Amniotic epithelial cell (primary cell): ENCODE data around the gene TRIM16.
"Not testable (repeated sequence)": the region's sequence is repeated elsewhere in the genome, so short reads cannot be mapped to it uniquely, and the experiment has no call there.

Source experiments
- DNase-seq: peaks from one replicate; pipeline ENCODE4 v3.0.0-alpha.2; 2010; ENCODE audit warnings: low read depth

The TRIM16 gene

DNA sequence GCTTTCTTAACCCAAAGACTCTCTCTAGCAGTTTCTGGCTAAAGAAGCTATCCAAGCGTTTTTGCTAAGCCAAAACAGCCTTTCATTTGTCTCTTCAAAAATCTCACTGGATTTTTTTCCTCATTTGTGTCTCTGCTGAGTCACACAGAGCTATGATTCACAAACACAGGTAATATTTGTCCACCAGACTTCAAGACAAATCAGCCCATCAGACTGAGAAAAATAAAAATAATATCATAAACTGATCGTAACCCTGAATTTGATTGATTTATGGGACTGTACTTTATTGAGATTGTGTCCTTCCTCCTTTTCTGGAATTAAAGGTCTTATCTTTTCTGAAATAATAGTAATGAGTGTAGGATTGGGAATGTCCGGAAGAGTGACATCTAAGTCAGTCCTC, 25.8 kb downstream of the TRIM16 start:
- no peak for DNase-seq

DNA sequence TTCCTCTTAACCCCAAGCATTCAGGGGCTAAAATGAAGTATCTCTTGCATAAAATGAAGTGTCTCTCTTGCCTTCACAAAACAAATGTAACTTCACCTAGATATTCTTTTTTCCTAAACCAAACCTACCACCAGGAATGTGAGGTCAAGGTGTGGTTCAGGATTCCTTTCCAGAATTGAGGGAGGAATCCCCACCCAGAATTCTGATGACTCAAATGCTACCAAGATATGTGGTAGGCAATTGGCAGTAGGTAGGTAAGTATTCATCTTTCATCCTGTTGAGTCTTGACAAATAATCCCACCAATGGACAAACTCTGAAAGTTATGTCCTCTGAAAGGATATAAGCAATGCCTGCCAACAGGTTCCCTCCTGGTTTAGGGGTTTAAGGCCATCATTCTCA, 26.2 kb downstream of the TRIM16 start:
- DNase-seq: no peak

DNA sequence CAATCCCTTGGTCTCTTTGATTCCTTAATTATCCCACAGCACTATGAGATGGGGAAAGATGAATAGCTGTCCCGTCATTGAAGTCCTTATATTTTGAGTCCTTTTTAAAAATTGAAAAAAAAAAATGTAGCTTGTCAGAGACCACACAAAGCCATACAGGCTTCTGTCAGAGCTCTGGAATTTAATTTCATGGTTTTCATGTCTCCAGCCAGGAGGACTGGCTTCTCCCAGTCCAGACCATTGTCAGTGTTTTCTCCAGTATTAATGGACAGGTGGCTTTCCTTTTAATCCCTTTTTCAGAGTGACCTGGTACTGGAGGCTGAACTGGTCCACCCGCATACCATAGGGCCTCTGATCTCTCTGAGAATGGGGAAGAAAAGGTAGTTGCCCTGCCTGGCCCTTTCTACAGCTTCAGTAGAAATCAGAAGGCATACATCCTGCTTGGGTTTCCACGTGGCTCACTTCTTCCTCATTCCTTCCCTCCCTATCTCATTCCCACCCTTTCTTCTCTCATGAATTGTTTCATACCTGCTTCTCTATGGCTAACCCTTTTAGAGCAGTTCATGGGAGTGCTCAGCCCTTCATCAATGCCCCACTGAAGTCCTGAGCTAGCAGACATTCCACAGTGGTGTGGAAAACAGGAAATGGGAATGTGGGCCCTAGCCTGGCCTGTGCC, 29.1 kb downstream of the TRIM16 start:
- DNase-seq: peak; percentile 38

DNA sequence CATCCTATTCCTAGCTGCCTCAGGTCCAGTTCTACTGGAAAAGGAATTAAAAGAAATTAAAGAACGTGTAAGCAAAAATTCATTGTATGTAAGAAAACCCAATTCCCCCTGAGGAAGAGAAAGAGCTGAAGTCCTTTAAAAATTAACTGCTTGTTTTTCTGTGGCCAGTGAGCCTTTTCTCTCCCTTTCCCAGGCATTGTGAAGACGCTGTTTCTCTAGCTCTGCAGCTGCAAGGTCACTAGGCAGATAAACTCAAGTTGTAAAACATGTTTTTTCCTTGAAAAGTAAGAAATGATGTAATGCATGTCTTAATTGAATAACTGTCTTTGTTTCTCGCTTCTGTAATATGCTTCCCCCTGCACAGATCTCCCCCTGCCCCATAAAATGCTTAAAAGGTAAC, 29.7 kb downstream of the TRIM16 start:
- DNase-seq: peak; percentile 42

DNA sequence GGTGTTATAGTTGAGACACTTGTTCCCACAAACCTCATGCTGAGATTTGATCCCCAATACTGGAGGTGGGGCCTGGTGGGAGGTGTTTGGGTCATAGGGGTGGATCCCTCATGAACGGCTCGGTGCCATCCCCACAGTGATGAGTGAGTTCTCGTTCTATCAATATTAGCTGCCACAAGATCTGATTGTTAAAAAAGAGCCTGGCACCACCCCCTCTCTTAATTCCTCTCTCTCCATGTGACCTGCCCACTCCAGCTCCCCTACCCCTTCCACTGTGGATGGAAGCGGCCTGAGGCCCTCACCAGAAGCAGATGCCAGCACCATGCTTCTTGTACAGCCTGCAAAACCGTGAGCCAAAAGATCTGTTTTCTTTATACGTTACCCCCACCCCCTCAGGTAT, 31.2 kb downstream of the TRIM16 start:
- DNase-seq: no peak

DNA sequence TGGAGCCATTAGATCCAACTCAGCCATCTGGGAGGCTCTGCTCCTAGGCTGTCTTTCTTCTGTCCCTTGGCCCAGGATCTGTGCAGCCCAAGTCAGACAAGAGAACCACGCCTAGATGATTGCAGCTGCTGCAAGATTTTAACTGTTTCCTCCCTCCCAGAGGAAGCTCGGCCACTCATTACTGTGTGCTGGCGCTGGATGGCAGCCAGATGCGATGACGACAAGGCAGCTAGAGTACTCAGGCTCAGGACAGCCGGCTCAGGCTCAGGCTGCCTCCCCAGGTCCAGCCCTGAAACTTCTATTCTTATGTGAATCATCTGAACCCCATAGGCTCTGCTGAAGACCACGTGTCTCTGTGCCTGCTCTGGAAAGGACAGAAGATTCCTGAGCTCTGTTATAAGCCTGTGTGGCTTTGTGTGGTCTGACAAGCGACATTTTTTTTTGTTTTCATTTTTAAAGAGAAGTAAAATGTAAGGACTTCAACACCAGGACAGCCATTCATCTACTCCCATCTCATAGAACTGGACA, 32.5 kb downstream of the TRIM16 start:
- peak; percentile 97 for DNase-seq

DNA sequence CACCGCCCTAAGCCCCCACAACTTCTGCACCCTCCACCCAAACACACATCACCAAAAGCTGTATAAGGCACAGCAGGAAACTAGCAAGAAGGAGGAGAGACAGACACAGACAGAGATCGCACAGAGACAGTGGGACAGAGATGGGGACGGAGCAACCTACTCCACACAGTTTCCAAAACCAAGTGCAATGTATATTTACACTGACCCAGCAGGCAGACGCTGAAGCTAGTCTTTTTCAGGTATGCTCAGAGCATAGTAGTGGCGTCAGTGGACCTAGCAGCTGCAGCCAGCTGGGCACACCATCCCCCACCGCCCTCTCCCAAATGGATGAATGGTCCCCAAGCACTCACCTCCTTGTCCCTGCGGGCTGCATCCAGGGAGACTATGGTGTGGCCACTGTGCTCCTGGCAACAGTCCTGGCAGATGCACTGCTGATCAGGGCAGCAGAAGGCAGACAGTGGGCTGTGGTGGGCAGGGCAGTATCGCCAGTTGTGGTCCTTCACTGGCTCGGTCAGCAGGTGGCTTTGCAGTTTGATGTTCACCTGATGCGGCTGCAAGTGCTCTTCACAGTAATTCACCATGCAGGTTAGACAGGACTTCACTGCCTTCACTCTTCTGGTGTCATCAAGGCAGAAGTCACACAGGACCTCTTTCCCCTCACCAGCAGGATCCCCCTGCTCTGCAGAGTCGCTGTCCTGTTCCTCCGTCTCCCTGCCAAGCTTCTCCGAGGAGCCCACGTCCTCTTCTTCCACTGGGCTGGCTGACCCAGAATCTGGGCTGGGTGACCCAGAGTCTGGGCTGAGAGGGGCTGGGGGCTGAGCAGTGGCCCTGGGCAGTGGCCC, 33.1 kb downstream of the TRIM16 start:
- no peak for DNase-seq

DNA sequence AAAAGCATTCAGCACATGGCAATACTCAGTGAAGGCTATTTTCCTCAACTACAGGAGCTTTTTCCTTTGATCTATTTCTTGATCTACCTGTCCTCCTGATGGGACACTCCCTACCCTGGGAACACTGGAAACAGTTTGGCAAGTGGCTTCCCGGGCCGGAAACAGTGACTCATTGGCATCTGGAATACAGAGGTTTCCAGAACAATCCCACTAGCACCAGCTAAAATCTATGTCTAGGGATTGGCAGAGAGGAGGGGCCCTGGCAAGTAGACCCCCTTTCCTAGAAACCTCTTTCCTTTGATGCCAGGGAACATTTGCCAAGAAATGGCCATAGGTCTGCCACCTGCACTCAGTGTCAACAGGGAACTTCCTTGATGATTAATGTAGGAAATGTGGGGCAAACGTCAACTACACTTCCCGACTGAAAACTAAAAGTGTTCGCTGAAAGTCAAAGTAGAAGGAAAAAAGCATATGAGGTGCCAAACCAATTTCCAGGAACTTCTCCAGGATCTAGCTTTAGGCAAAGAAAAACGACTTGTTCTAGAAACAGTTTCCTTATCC, 34.2 kb downstream of the TRIM16 start:
- DNase-seq: no peak

DNA sequence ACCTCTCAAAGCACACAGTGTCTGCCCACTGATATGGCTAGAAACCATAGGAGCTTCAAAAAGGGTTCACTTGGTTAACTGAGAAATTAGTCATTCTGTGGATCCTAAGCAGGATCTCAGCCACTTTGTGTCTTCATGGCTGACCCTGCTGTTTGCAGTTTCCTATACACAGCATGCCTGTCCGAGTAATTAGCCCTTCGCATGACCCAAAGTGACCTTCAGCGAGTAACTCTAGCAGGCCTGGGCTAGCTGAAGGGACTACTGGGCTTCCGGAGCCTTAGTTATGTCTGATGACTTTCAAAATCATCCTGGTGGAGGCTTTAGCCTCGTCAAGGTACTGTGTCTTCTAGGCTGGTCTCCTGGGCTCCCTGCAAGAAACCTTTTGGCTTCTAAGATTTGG, 35.7 kb downstream of the TRIM16 start:
- no peak for DNase-seq

DNA sequence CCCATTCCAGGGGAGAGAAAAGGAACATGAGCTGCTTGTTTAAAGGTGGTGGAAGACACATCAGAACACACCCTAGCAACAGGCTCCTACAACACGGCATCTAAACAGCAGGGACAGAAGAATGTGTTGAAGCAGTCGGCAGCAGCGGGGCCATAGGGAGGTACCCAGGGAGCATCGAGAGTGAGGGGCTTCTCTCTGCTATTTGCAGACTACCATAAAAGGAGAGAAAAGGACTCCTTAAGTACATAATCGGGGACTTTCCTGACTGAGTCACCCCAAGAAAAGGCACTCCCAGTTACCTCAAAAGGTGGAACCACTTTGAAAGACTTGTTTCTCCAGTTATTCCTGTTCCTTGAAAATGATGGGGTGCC, 38.2 kb downstream of the TRIM16 start:
- DNase-seq: not testable (repeated sequence)

DNA sequence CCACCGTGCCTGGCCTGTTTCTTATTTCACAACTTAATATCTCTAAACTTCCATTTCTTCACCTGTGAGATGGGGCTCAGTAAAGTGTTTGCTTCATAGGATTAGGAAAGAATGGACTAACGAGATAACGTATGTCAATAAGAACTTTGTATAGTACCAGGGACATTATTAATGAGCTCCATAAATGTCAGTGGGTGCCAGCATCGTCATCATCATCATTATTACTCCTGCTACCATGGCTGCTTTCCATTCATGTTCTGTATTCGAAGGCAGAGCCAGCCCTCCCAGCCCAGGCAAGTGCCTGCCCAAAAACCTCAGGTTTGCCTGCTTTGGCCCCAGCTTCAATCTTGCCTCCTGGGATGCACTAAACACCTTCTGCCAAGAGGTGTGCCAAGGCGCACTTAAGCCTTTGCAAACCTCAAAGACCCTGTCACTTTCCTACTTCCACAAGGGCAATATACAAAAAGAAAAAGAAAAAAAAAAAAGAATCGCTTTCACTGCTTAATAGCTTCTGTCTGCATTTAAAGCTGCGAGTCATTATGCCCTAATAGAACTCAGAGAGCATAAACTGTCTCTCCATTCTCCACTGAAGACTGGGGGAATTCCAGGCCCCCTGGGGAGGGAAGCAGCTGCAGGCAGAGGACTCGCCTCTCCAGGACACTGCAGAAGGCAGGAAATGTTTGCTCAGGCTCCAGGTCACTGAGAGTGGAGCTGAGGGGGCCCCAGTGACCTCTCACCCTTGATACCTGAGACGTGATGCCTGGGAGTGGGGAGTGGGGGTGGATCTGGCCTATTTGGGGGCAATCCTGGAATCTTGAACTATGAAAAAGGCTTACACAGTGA, 38.8 kb downstream of the TRIM16 start:
- DNase-seq: not testable (repeated sequence)

DNA sequence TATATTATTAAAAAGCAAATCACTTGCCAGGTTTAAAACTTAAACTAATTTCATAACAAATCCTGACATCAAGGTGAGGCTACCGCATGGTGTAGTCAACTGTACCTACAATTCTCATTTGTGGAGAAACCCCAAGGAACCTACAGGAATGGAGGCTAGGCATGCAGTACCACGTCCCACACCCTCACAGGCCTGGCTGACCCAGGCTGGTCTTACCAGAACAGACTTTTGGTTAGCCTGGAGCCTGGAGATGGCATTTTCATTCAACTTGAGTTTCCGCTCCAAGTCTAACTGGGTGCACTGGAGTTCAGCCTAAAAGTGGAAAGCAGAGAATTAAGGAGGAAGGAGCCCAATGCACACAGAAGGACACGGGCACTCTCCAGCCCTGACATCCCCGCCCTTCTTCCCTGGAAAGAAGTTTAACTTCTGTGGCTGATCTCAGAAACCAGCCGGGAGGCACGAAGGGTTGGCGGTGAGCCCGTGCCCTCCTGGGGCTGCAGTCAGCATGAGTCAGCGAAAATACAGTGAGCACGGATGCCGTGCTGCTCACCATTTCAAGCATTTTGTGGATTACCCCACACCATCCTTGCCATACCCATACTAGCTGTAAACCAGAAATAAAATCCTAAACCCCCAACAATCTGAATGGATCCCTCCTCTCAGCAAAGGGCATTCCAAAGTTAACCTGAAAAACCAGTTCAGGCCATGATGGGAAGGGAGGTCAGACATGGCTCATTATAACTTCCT, 41.4 kb downstream of the TRIM16 start:
- DNase-seq: not testable (repeated sequence)

DNA sequence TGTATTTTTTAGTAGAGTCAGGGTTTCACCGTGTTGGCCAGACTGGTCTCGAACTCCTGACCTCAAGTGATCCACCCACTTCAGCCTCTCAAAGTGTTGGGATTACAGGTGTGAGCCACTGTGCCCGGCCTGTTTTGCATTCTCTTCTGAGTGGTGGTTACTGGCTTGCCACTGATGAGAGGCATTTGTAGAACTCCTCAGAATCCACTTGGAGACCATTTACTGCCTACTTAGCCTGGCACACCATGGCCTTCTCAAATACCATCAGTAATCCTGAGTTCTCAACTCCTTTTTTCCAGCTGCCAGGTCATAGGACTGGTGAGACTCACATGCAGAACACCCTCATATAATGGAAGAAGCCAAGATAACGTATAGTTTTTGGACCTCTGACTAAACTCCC, 42.1 kb downstream of the TRIM16 start:
- DNase-seq: not testable (repeated sequence)

DNA sequence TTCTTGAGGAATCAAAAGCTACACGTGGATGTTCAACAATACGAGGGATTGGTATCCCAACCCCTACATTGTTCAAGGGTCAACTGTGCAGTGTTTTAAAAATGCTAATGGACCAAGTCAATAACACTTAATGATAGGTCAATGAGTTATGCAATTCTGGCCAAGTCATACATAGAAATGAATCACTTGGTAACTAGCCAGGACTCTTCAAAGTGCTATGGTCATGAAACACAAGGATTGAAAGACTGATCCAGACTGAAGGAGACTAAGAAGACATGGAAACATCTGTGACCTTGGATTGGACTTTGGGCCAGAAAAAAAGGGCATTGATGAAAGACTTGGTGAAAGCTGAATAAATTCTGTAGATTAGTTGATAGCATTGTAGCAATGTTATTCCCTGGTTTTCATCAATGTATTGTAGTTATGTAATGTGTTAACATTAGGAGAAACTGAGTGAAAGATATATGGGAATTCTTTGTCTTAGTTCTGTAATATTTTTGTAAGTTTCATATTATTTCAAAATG, 53.1 kb downstream of the TRIM16 start:
- not testable (repeated sequence) for DNase-seq

DNA sequence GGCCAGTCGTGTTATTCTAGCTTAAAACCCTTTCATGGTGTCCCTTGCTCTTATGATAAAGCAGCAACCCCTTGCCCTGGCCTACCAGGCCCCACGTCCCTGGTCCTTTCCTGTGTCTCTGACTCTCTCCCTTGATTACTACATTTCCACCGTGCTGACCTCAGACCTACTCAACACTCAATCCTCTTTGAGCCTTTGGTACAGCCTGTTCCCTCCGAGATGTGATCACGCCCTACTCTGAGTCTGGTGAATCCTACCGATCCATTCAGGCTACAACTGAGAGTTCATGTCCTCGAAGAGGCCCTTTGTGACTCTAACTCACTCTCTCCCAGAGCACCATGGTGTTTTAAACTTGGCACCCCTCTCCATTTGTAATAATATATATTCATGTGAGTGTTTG, 54.1 kb downstream of the TRIM16 start:
- peak; percentile 73 for DNase-seq

DNA sequence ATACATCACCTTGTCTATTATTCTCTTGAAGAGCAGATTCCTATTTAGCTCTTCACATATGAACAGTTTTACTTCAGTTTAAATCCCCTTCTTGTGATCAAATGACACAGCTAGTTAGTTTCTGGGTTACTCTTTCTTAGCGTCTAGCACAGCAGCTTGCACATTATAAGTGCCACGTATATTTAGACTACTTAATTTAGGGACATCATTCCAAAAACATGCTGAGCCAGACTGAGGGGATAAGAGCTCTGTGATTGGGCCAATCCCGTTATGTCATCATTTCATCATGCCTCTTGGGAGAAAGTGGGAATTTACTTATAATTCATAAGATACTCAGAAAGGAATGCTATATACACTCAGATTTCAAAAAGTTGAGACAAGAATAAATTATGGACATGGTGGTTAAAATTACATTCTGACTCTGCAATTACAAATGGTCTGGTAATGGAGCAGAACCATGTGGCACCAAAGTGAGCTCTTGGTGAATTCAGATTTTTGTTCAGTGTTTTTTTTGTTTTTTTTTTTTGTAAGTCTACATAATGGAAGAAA, 60.4 kb downstream of the TRIM16 start:
- not testable (repeated sequence) for DNase-seq

DNA sequence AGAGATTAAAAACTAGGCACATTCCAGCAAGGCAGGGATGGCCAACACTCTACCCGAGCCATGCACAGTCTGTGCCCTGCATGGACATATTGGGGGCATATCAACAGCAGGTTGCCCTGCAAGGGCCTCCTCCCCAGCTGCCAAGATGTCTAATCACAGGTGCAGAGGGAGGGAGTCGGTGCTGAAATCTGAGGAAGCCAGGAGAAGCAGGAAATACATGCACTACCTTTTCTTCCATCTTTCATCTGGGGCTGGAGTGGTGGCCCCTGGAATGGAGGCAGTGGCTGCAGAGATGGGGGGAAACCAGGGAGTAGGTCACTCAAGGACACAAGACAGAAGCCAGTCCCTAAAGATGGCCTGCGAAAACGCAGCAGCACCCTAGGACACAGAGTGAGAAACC, 60.9 kb downstream of the TRIM16 start:
- DNase-seq: not testable (repeated sequence)

DNA sequence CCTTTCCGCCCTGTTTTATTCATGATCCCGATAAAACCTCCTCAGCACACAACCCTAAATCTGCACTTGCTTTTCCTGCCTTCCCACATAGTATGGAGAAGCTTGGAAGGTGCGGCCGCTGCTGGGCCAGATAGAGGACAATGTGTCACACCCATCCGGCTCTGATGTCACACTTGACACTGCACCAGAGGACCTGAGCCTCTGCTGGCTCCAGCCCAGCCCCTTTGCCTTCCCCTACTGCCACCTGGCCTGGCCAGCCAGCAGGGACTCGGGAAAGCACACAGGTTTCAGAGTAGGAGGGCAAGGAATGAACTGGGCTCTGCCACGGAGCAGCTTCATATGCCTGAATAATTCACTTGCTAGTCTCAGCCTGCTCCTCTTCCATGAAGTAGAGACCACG, 62.0 kb downstream of the TRIM16 start:
- DNase-seq: not testable (repeated sequence)

DNA sequence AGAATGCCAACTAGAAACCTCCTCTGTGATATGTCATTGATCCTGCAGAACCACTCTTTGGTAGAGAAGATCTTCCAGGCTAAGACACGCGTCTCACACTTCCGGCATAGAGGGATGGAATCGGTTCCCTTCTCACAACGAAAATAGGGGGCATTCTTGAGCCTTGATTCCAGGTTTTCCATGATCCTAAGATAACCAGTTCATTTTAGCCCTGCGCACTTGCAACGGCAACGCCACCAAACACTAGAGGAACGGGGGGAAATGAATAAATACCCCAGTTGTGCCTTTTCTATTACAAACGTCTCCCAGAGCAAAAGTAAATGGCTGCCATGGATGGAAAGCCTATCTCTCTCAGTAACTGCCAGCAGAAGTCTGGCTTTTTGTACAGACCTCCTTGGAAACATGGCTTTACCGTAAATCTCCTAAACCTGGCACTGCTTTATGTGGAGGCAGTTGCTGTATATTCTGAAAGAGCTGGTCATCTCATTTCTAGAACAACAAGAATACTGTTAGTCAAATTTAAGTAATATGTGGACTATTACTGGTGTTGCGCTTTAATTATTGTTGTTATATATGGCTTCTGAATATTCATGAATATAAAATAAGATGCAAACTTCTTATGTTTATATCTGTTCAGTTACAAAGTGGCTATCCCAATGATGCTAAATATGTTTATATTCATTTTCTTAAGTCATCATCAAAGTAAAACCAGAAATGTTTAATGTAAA, 64.6 kb downstream of the TRIM16 start, which contains the start of gene FBXW10B:
TSS of gene FBXW10B (minus strand) at position 374 of the 728 bp plus-strand sequence. CDS start at position 182, 192 bp downstream.
- not testable (repeated sequence) for DNase-seq

DNA sequence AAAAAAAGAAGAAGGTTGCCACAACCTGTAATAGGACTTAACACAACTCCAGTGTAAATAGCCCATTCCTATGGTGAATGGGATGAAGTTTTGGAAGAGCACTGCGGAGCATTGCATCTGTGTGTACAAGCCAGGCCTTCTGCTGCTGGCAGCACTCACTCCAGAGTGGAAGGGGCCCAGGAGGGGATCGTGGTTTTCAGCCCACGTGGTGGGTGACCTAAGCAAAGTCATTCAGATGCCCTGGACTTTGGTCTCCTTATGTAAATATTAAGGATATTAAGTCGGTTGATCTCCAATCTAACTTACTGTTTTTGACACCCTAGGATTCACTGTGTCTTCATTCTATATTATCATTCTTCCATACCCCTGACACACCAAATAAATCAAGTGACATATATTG, 67.3 kb downstream of the TRIM16 start:
- DNase-seq: not testable (repeated sequence)
